ENCODE data around the gene PKD1. TPM values are rescaled to one million over a fixed set of nuclear protein-coding genes. Genes with fewer than 3 reads are reported as not detected.

Gene PKD1
- total RNA-seq, 1 donor from 2014 or later, result 97.8 TPM

DNA sequence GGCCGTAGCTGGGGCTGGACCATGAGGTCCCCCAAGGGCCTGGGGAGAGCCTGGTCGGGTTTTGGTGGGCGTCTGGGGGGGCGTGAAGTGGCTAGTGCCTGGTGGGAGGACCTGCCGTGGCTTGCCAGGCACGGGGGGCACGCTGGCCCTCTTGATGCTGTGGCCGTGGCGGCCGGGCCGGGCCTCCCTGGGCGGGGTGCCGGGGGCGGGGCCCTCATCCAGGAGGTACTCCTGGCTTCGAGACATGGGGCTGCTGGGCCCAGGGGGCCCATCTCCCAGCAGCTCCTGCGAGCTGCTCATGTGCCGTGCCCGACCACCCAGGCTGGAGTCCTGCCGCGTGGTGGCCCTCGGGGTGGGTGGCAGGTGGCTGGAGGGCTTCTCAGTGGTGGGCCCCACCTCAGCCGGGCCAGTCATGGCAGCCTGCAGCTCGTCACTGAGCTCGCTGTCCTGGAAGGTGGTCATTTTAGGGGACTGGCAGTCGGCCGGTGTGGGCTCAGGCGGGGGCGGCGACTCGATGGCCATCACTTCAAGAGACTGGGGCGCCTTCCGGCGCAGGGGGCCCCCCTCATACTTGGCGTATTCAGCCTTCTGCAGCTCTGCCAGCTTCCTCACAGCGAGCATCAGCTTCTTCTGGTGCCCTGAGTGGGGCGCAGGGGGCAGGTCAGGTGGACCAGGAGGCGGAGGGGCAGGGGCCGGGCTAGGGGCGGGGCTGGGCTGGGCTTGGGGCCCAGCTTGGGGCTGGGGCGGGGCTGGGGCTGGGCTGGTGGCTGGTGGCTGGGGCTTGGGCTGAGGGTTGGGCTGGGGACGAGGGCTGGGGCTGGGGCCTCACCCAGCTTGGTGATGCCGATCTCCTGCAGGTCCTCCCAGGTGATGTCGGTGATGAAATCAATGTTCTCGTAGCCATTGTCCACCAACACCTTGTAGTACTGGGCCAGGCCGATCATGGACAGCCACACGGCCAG, 45.5 kb upstream of the PKD1 start:
- H3K9me3 Mint-ChIP-seq (ENCODE audit: low read depth), result no peaks in the 10 kb centered on the region
- H3K27me3 Mint-ChIP-seq, result no peaks in the 10 kb centered on the region
- no peak overlapping the region for H3K4me3 Mint-ChIP-seq (ENCODE audit: low read depth)
- DNase-seq (ENCODE audit: low spot score, unreplicated experiment), result no peak
- no peaks in the 10 kb centered on the region for H3K4me1 Mint-ChIP-seq (ENCODE audit: low read depth)
- H3K36me3 Mint-ChIP-seq (ENCODE audit: insufficient read depth), result peaks cover 5% of the 10 kb centered on the region
- TF ChIP-seq, protein P1, sequence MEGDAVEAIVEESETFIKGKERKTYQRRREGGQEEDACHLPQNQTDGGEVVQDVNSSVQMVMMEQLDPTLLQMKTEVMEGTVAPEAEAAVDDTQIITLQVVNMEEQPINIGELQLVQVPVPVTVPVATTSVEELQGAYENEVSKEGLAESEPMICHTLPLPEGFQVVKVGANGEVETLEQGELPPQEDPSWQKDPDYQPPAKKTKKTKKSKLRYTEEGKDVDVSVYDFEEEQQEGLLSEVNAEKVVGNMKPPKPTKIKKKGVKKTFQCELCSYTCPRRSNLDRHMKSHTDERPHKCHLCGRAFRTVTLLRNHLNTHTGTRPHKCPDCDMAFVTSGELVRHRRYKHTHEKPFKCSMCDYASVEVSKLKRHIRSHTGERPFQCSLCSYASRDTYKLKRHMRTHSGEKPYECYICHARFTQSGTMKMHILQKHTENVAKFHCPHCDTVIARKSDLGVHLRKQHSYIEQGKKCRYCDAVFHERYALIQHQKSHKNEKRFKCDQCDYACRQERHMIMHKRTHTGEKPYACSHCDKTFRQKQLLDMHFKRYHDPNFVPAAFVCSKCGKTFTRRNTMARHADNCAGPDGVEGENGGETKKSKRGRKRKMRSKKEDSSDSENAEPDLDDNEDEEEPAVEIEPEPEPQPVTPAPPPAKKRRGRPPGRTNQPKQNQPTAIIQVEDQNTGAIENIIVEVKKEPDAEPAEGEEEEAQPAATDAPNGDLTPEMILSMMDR (IDR thresholded peaks at IDR 0.05; ENCODE audit: unreplicated experiment), result no peak
- H3K27ac Mint-ChIP-seq, result no peak overlapping the region

DNA sequence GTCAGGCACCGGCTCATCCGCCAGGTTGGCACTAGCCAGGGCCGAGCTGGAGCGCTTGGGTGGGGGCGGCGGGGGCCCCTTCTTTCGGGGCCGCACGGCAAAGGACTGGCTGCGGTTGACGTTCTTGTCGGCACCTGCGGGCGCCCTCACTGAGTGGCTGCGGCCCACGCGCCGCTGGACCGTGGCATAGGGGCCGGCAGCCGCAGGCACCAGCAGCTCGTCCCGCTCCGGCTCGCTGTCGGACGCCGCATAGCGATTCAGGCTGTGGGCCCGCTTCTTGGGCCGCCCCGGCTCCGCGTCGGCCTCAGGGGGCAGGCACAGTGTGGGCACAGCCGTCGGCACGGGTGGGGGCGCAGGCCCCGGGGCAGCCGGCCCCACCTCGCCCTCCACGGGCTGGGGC, 44.8 kb upstream of the PKD1 start:
- no peak overlapping the region for H3K27ac Mint-ChIP-seq
- no peaks in the 10 kb centered on the region for H3K27me3 Mint-ChIP-seq
- TF ChIP-seq, protein P1 (IDR thresholded peaks at IDR 0.05; ENCODE audit: unreplicated experiment), result no peak
- H3K9me3 Mint-ChIP-seq (ENCODE audit: low read depth), result no peaks in the 10 kb centered on the region
- DNase-seq (ENCODE audit: low spot score, unreplicated experiment), result no peak
- peaks cover 7% of the 10 kb centered on the region for H3K36me3 Mint-ChIP-seq (ENCODE audit: insufficient read depth)
- H3K4me1 Mint-ChIP-seq (ENCODE audit: low read depth), result no peaks in the 10 kb centered on the region
- no peak overlapping the region for H3K4me3 Mint-ChIP-seq (ENCODE audit: low read depth)

DNA sequence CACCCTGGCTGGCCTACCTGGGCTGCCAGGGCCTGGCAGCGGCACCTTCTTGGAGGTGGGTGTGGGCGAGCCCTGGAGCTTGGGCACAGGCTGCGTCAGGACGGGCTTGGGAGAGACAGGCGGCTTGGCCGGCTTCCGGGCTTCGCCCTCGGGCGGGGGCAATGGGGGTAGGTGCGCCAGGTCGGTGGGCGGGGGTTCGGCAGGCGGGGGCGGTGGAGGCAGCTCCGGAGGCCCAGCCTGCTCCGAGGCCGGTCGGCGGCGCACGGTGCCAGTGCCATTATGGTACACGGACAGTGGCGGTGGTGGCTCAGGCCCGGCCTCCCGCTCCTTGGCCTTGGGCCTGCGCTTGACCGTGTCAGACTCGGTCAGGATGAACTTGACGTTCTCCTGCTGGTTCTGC, 43.9 kb upstream of the PKD1 start:
- Mint-ChIP-seq H3K9me3 (ENCODE audit: low read depth) (no peaks in the 10 kb centered on the region), H3K4me1 (ENCODE audit: low read depth) (no peaks in the 10 kb centered on the region), H3K4me3 (ENCODE audit: low read depth) (no peak overlapping the region), H3K36me3 (ENCODE audit: insufficient read depth) (peaks cover 7% of the 10 kb centered on the region), H3K27ac (no peak overlapping the region), H3K27me3 (no peaks in the 10 kb centered on the region)
- no peak for DNase-seq (ENCODE audit: low spot score, unreplicated experiment)
- TF ChIP-seq, protein P1 (IDR thresholded peaks at IDR 0.05; ENCODE audit: unreplicated experiment), result no peak

DNA sequence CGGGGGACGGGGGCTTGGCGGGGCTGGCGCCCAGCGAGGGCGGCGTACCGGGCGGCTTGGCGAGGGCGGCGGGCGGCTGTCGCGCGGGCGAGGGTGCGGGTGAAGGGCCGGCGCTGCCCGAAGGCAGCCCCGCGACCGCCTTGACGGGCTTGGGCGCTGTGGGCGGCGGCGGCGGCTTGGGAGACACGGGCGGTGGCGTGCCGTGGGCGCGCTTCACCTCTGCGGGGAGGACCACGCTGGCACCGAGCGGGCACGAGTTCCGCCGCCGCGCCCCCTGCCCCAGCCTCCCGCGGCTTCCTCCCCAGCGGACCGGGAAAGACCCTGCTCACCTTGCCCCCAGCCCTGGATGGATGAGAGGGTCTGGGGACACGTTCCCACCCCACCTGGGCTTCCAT, 43.4 kb upstream of the PKD1 start:
- Mint-ChIP-seq H3K9me3 (ENCODE audit: low read depth) (no peaks in the 10 kb centered on the region), H3K4me1 (ENCODE audit: low read depth) (no peaks in the 10 kb centered on the region), H3K4me3 (ENCODE audit: low read depth) (no peak overlapping the region), H3K36me3 (ENCODE audit: insufficient read depth) (peaks cover 10% of the 10 kb centered on the region), H3K27ac (no peak overlapping the region), H3K27me3 (no peaks in the 10 kb centered on the region)
- DNase-seq (ENCODE audit: low spot score, unreplicated experiment), result no peak
- TF ChIP-seq, protein P1 (IDR thresholded peaks at IDR 0.05; ENCODE audit: unreplicated experiment), result no peak

DNA sequence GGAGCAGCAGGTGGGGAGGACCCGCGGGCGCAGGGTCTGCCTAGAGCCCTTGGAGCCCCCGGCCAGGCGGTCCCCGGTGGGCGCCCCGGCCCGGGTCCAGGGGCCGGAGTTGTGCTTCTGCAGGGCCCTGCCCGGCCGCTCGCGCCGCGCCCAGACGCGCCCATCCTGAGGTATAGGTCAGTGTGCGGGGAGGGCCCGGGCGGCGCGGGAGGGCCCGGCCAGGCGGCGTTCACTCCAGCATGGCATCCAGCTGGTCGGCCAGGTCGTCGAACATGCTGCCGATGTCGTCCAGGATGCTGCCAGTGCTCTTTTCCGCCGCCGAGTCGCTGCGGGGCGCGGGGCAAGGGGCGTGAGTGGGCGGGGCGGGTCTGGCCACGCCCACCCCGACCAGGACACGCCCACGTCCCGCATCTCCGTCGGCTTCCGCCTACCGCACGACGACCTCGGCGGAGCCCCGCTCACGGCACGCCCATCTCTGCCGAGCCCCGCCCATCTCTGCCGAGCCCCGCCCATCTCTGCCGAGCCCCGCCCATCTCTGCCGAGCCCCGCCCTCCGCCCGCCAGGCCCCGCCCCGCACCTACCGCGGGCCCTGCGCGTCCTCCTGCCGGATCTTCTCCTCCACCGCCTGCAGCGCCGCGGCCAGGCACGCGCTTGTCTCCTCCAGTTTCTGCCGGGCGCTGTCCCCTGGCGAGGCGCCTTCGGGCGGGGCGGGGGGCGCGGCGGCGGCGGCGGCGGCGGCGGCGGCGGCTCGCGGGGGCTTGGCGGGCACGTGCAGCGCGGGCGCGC, 42.8 kb upstream of the PKD1 start:
- Mint-ChIP-seq H3K27me3 (no peaks in the 10 kb centered on the region), H3K36me3 (ENCODE audit: insufficient read depth) (peaks cover 13% of the 10 kb centered on the region), H3K4me3 (ENCODE audit: low read depth) (no peak overlapping the region), H3K27ac (no peak overlapping the region), H3K9me3 (ENCODE audit: low read depth) (no peaks in the 10 kb centered on the region), H3K4me1 (ENCODE audit: low read depth) (no peaks in the 10 kb centered on the region)
- TF ChIP-seq, protein P1 (IDR thresholded peaks at IDR 0.05; ENCODE audit: unreplicated experiment), result no peak
- DNase-seq (ENCODE audit: low spot score, unreplicated experiment), result no peak
